Heart left ventricle (tissue), 16 donors: ENCODE measurements around the gene SBNO2. TPM values are rescaled to one million over a fixed set of nuclear protein-coding genes. Genes with fewer than 3 reads are reported as not detected.

Experiments
- ATAC-seq, 4 donors: fragments of 200-7000 bp; cut with Tn5 transposase; one replicate each; pipeline ENCODE4 v1.9.1; 2020 to 2022; ENCODE audit warnings: moderate library complexity in 4 of 4, mild to moderate bottlenecking in 3 of 4, moderate number of reproducible peaks in 1 of 4
- DNase-seq, 5 donors: peaks; one replicate each; pipeline ENCODE4 v3.0.0-alpha.2; 2020
- H3K27ac ChIP-seq, 12 donors: fragments of 200-600 bp; sonication (generic) in 4 of 12; one replicate each; pipeline versions ENCODE4 v1.5.0 to v1.8.0; 2016 to 2022; ENCODE audit warnings: mild to moderate bottlenecking in 2 of 12
- H3K27me3 ChIP-seq, 9 donors: fragments of 200-600 bp; sonication (generic) in 2 of 9; one replicate each; pipeline versions ENCODE4 v1.5.1 to v1.8.0; 2016 to 2022; ENCODE audit warnings: mild to moderate bottlenecking in 3 of 9
- H3K36me3 ChIP-seq, 9 donors: fragments of 200-600 bp; sonication (generic) in 2 of 9; one replicate each; pipeline versions ENCODE4 v1.5.0 to v1.8.0; 2018 to 2022; ENCODE audit warnings: mild to moderate bottlenecking in 2 of 9
- H3K4me1 ChIP-seq, 12 donors: fragments of 200-600 bp; sonication (generic) in 4 of 12; one replicate each; pipeline versions ENCODE4 v1.5.0 to v1.8.0; 2016 to 2022; ENCODE audit warnings: mild to moderate bottlenecking in 3 of 12
- H3K4me3 ChIP-seq, 12 donors: fragments of 200-600 bp; sonication (generic) in 4 of 12; one replicate each; pipeline versions ENCODE4 v1.5.0 to v1.8.0; 2017 to 2022; ENCODE audit warnings: mild to moderate bottlenecking in 9 of 12, moderate library complexity in 4 of 12
- H3K9me3 ChIP-seq, 12 donors: fragments of 200-600 bp; sonication (generic) in 4 of 12; one replicate each; pipeline versions ENCODE4 v1.5.0 to v1.8.0; 2016 to 2022; ENCODE audit warnings: mild to moderate bottlenecking in 1 of 12
- CTCF ChIP-seq, 12 donors: fragments of 200-600 bp; sonication (generic) in 4 of 12; IDR thresholded peaks; one replicate each; pipeline versions ENCODE4 v1.5.0 to v1.8.0; 2018 to 2022; ENCODE audit warnings: antibody characterized with exemption in 12 of 12, mild to moderate bottlenecking in 5 of 12
- POLR2A ChIP-seq, 2 donors: fragments of 450-650 bp; IDR thresholded peaks; one replicate each; pipeline ENCODE4 v1.6.1; 2017; ENCODE audit warnings: antibody characterized with exemption in 2 of 2, mild to moderate bottlenecking in 2 of 2, moderate library complexity in 2 of 2
- WGBS, 4 donors: extraction: QIAGEN DNeasy Blood & Tissue Kit in 2 of 4; methylation state at CpG; one replicate each; pipeline versions ENCODE4 v1.1.5 to v1.1.7; 2013 to 2018; 5-methylcytosine and 5-hydroxymethylcytosine counted together
- intact Hi-C, 10 donors: fragments of 100-400 bp; cut with DNase I; formaldehyde crosslinking; loops; one replicate each; pipeline versions ENCODE4 v1.11.1 to v1.14.2; 2022
- polyA plus RNA-seq, 2 donors: library from polyadenylated mRNA; stranded (reverse); fragments of 200-250 nt; gene quantifications; one replicate each; pipeline ENCODE4 v1.2.3, GENCODE V29; 2013
- total RNA-seq, 9 donors: library from RNA; depleted of rRNA in 2 of 9; stranded (reverse); fragments of >200 nt in 2 of 9; fragmentation: NEBNext Ultra II Directional in 3 of 9; extraction: Animal tissue kit (Norgen Biotek cat#: 25700) in 3 of 9; gene quantifications; one replicate each; pipeline versions ENCODE4 v1.1.0 to v1.2.4, GENCODE V29; 2016 to 2023
- donor health status: ischemic (EF 13 %, LVEDD 7.1; RV severe dilation, severe dysfunction).
- donor health status: healthy with polysubstance abuse.
- donor health status: DM: no; HTN: yes; CAD: no.
- donor health status: DM: no; HTN: no; CAD: no.
- donor health status: ischemic (EF 25% LVEDD 6.9; RV normal size, moderate dysfunction).
- donor health status: ischemic (EF 25% LVEDD 5.7; RV mildly dilated, moderate dysfunction).
- donor health status: healthy.
- donor health status: DM: yes; HTN: yes; CAD: no.
- donor health status: ischemic (EF 35%, LVEDD 5.7; RV mildly dilated, moderate dysfunction).
- donor health status: nonischemic (EF 11% LVEDD 7.7; RV severe dilation, severe dysfunction).
- donor health status: DM: yes; HTN: yes; CAD: no.
- donor health status: PGD.
- donor health status: ischemic (EF 29% LVEDD 5.4; RV normal size, mild dysfunction).
- donor health status: nonischemic (EF 23%, LVEDD 6.1; RV moderate dilation, normal function).

SBNO2 gene
- total and polyA plus RNA-seq, 11 donors = 9.9 to 78.9 (median 18.7) TPM

DNA sequence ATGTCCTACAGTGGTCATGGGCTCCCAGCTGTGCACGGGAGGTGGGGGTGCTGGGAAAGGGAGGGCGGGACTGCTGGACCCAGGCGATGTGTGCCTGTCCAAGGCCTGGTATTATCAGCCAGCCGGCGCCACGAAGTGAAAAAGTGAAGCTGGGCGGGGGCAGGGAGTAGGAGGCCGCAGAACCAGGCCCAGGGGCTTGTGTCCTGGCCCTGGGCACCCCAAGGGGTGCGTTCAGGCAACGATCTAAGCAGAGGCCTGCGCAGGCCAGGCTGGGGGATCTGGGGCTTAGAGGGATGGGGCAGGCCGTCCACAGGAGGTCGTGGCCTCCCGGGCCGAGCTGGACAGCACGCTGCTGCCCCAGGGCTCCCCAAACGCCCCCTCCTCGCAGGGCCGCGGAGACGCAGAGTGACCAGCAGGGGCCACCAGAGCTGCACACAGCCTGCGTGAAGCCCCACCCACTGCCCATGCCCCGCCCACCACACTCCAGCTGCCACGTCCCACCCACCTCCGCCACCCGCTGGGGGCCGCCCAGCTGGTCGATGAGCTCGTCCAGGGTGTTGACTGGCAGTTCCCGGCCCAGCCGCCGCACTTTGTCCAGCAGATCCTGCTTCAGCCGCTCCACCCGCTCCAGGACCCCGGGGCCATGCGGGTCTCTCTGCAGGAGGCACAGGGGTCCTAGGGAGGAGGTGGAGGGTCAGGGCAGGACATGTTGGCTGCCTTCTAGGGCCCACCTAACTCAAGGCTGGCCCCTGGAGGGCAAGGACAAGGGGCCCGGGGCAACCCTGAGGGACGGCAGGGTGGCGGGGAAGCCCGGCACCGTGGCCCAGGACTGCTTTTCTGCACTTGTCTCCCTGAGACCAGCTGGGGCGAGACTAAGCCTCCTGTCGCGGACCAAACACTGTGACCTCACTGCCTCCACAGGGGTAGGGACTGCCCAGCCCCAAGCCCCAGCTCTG, 60.8 kb downstream of the SBNO2 start:
- DNase-seq (peak; percentile 97 to 99 (median 97)), ATAC-seq (peak; percentile 89 to 96 (median 90))
- TF ChIP-seq POLR2A (IDR thresholded peaks at IDR 0.05) = no peak
- TF ChIP-seq CTCF (IDR thresholded peaks at IDR 0.05) = peak; percentile 84 to 100 (median 97)
- Histone ChIP-seq H3K4me1 (peaks cover 5 to 29% (median 16%) of the 10 kb centered on the region in 12 donors), H3K9me3 (no peaks in the 10 kb centered on the region), H3K36me3 (peaks cover 0 to 96% (median 64%) of the 10 kb centered on the region in 9 donors), H3K27me3 (no peaks in the 10 kb centered on the region), H3K27ac (peak overlapping the region in 11 of 12 donors; percentile 54 to 85 (median 70)), H3K4me3 (peak overlapping the region in 5 of 12 donors; percentile 16 to 37 (median 28))
- intact Hi-C loops = loop anchor here (1.0 to 5.0 kb wide), 5 partner anchors 59 to 127 kb away; partner anchors contain the start of genes CBARP (in 1 of the 10) and SBNO2 (in 1 of the 10)
- 25 to 51% (median 35%) methylated on average over 12 to 44 of the region's 44 CpGs for WGBS, 4 donors

- WGBS, 4 donors = 66 to 89% (median 74%) methylated on average over 39 to 71 of the region's 71 CpGs
- Histone ChIP-seq H3K4me1 (peaks cover 5 to 29% (median 16%) of the 10 kb centered on the region in 12 donors), H3K27me3 (no peaks in the 10 kb centered on the region), H3K36me3 (peaks cover 0 to 96% (median 62%) of the 10 kb centered on the region in 9 donors), H3K4me3 (no peak overlapping the region), H3K9me3 (no peaks in the 10 kb centered on the region), H3K27ac (peak overlapping the region in 10 of 12 donors; percentile 25 to 85 (median 72))
- TF ChIP-seq CTCF (IDR thresholded peaks at IDR 0.05) (no peak), POLR2A (IDR thresholded peaks at IDR 0.05) (no peak)
- ATAC-seq = peak; percentile 3 to 38 (median 15)
- intact Hi-C loops = loop anchor here (1.0 to 5.0 kb wide), 5 partner anchors 60 to 128 kb away; partner anchors contain the start of genes CBARP (in 1 of the 10) and SBNO2 (in 1 of the 10)
- peak in 1 of 5 donors; percentile 60 for DNase-seq
These were observed 61.6 kb downstream of the SBNO2 start for GRCh38 chr19:1112268-1113029.

DNA sequence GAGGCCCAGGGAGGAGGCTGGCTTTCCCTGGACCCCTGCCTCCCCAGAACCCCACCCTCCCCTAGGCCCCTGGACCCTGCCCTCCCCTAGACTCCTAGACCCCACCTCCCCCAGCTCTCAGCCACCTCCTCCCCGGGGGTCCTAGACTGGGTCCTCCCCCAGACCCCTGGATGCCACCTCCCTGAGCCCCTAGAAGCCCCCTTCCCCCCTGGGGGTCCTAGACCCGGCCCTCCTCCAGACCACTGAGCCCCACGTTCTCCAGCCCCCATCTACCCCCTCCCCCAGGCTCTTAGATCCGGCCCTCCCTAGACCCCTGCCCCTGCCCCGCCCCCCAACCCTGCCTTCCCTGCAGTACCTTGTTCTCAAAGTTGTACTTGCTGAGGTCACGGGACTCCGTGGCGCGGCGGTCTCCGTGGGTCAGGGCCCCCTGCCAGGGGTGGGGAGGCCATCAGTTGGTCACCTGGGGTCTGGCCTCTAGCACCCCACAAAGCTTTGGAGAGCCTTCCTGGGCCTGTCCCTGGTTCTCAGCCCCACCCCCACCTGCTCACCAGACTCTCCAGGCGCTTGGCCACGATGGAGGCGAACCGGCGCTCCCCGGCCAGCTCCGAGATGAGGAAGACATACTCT, 62.3 kb downstream of the SBNO2 start:
- peaks cover 5 to 36% (median 18%) of the 10 kb centered on the region in 12 donors for H3K4me1 ChIP-seq

More for the DNA sequence above, 62.3 kb downstream of the SBNO2 start:
- 75 to 81% (median 77%) methylated on average over 7 to 18 of the region's 18 CpGs for WGBS, 4 donors
- no peak for TF ChIP-seq POLR2A (IDR thresholded peaks at IDR 0.05)
- no peak for TF ChIP-seq CTCF (IDR thresholded peaks at IDR 0.05)
- Histone ChIP-seq H3K36me3 (peaks cover 0 to 96% (median 62%) of the 10 kb centered on the region in 9 donors), H3K4me3 (no peak overlapping the region), H3K27me3 (no peaks in the 10 kb centered on the region), H3K27ac (peak overlapping the region in 8 of 12 donors; percentile 25 to 85 (median 72)), H3K9me3 (no peaks in the 10 kb centered on the region)
- intact Hi-C loops = loop anchor here (5.0 kb wide), 4 partner anchors 61 to 126 kb away; partner anchors contain the start of genes CBARP (in 1 of the 10) and SBNO2 (in 1 of the 10)
- no peak for ATAC-seq
- peak in 1 of 5 donors; percentile 19 for DNase-seq
